IMR-90 (cell line): ENCODE data around the gene ARHGAP24. TPM values are rescaled to one million over a fixed set of nuclear protein-coding genes. Genes with fewer than 3 reads are reported as not detected.

ENCODE experiments used
- ATAC-seq: fragments of 200-7000 bp; cut with Tn5 transposase; 2 replicates; pipeline ENCODE4 v1.9.1; 2020; ENCODE audit warnings: low read depth, mild to moderate bottlenecking, moderate library complexity
- BruUV-seq: library from RNA; stranded (reverse); fragments of 400-500 nt; replicated peaks from 2 replicates; lab custom pipeline; 2021; lab: Mats Ljungman, UMichigan
- CTCF ChIA-PET: fragments of 300-600 bp; formaldehyde crosslinking; extraction: SDS; loops from one replicate; lab custom pipeline; 2021; ENCODE audit warnings: antibody characterized with exemption; lab: Yijun Ruan, JAX
- POLR2A ChIA-PET: fragments of 300-600 bp; sonication (Branson Sonifier 250); formaldehyde crosslinking; loops from one replicate; lab custom pipeline; 2022; ENCODE audit warnings: antibody characterized with exemption; ENCODE audit not compliant: unreplicated experiment; lab: Charles Lee
- DNase-seq: peaks from one replicate; pipeline ENCODE4 v3.0.0; 2013
- H2AFZ ChIP-seq: replicated peaks from 2 replicates; pipeline ENCODE3; 2013; ENCODE audit warnings: low read length, mild to moderate bottlenecking; ENCODE audit not compliant: poor library complexity
- H2AK5ac ChIP-seq: 2 replicates; pipeline ENCODE4 v1.6.1; 2013; ENCODE audit warnings: low read depth, low read length, inconsistent platforms
- H2AK9ac ChIP-seq: replicated peaks from 2 replicates; pipeline ENCODE3; 2013; ENCODE audit warnings: mild to moderate bottlenecking, low read depth, low read length, moderate library complexity; ENCODE audit not compliant: poor library complexity
- H2BK120ac ChIP-seq: 2 replicates; pipeline ENCODE4 v1.6.1; 2013; ENCODE audit warnings: low read depth, low read length, inconsistent platforms
- H2BK15ac ChIP-seq: 3 replicates; pipeline ENCODE4 v1.6.1; 2013; ENCODE audit warnings: low read depth, low read length, inconsistent platforms
- H2BK20ac ChIP-seq: 2 replicates; pipeline ENCODE4 v1.6.1; 2013; ENCODE audit warnings: low read depth, mild to moderate bottlenecking, inconsistent platforms, low read length, moderate library complexity
- H2BK5ac ChIP-seq: 2 replicates; pipeline ENCODE4 v1.6.1; 2013; ENCODE audit warnings: mild to moderate bottlenecking, low read depth, low read length, inconsistent platforms; ENCODE audit not compliant: poor library complexity, severe bottlenecking
- H3K14ac ChIP-seq: replicated peaks from 2 replicates; pipeline ENCODE4 v1.6.1; 2013; ENCODE audit warnings: low read depth, low read length, inconsistent platforms
- H3K18ac ChIP-seq: 2 replicates; pipeline ENCODE4 v1.6.1; 2013; ENCODE audit warnings: low read depth, low read length, control low read depth
- H3K23ac ChIP-seq: 2 replicates; pipeline ENCODE4 v1.6.1; 2013; ENCODE audit warnings: low read depth, low read length, inconsistent platforms
- H3K27ac ChIP-seq: 2 replicates; pipeline ENCODE4 v1.5.1; 2013; ENCODE audit warnings: mild to moderate bottlenecking, control low read depth, low read length; ENCODE audit not compliant: insufficient read depth
- H3K27me3 ChIP-seq: 2 replicates; pipeline ENCODE4 v1.6.1; 2013; ENCODE audit warnings: low read length; ENCODE audit not compliant: control insufficient read depth, insufficient read depth
- H3K36me3 ChIP-seq: 2 replicates; pipeline ENCODE4 v1.6.1; 2013; ENCODE audit warnings: low read length, mixed read lengths; ENCODE audit not compliant: control insufficient read depth, insufficient read depth
- H3K4ac ChIP-seq: 2 replicates; pipeline ENCODE4 v1.6.1; 2013; ENCODE audit warnings: low read depth, low read length, inconsistent platforms
- H3K4me1 ChIP-seq: 2 replicates; pipeline ENCODE4 v1.6.1; 2013; ENCODE audit warnings: low read length, mixed read lengths; ENCODE audit not compliant: control insufficient read depth, insufficient read depth
- H3K4me2 ChIP-seq: 2 replicates; pipeline ENCODE4 v1.6.1; 2013; ENCODE audit warnings: low read depth, mild to moderate bottlenecking, control low read depth, low read length, moderate library complexity
- H3K4me3 ChIP-seq: 2 replicates; pipeline ENCODE4 v1.5.1; 2013; ENCODE audit warnings: low read depth, mild to moderate bottlenecking, control low read depth, low read length, moderate library complexity; ENCODE audit not compliant: insufficient read depth
- H3K56ac ChIP-seq: 2 replicates; pipeline ENCODE4 v1.6.1; 2013; ENCODE audit warnings: low read length, inconsistent platforms; ENCODE audit not compliant: insufficient read depth; ENCODE audit errors: extremely low read depth
- H3K79me1 ChIP-seq, 2 experiments: 2 replicates each; pipeline ENCODE4 v1.6.1; 2013; ENCODE audit warnings: low read length in 2 of 2, inconsistent platforms in 1 of 2, low read depth in 1 of 2
- H3K9ac ChIP-seq: 2 replicates; pipeline ENCODE4 v1.6.1; 2013; ENCODE audit warnings: low read depth, low read length, control low read depth
- H3K9me1 ChIP-seq: 2 replicates; pipeline ENCODE4 v1.6.1; 2013; ENCODE audit warnings: low read length, inconsistent platforms; ENCODE audit not compliant: insufficient read depth
- H3K9me3 ChIP-seq: 2 replicates; pipeline ENCODE4 v1.6.1; 2013; ENCODE audit warnings: low read length; ENCODE audit not compliant: control insufficient read depth, insufficient read depth
- H4K20me1 ChIP-seq: 2 replicates; pipeline ENCODE4 v1.6.1; 2013; ENCODE audit warnings: low read length, inconsistent platforms; ENCODE audit not compliant: insufficient read depth
- H4K5ac ChIP-seq: 2 replicates; pipeline ENCODE4 v1.6.1; 2013; ENCODE audit warnings: mild to moderate bottlenecking, low read depth, low read length, control low read depth
- H4K8ac ChIP-seq, 2 experiments: 2 replicates each; pipeline ENCODE4 v1.6.1; 2013; ENCODE audit warnings: low read depth in 2 of 2, low read length in 2 of 2, control low read depth in 1 of 2, inconsistent platforms in 1 of 2
- H4K91ac ChIP-seq: 2 replicates; pipeline ENCODE4 v1.6.1; 2013; ENCODE audit warnings: low read depth, low read length, inconsistent platforms; ENCODE audit not compliant: insufficient read depth
- BHLHE40 ChIP-seq: fragments of 150-350 bp; IDR thresholded peaks from 2 replicates; pipeline ENCODE4 v1.6.1; 2016; ENCODE audit warnings: mild to moderate bottlenecking, low read depth, low read length
- CEBPB ChIP-seq: IDR thresholded peaks from 2 replicates; pipeline ENCODE4 v1.6.1; 2012; ENCODE audit warnings: low read depth, low read length, improper control_type of control experiment
- CHD1 ChIP-seq: IDR thresholded peaks from 2 replicates; pipeline ENCODE4 v1.6.1; 2012; ENCODE audit warnings: low read depth, low read length, improper control_type of control experiment
- FOS ChIP-seq: fragments of 150-350 bp; IDR thresholded peaks from 2 replicates; pipeline ENCODE4 v1.6.1; 2016; ENCODE audit warnings: low read depth, low read length
- MAFK ChIP-seq: IDR thresholded peaks from 2 replicates; pipeline ENCODE4 v1.6.1; 2012; ENCODE audit warnings: low read depth, low read length, improper control_type of control experiment
- MAZ ChIP-seq: IDR thresholded peaks from 2 replicates; pipeline ENCODE4 v1.6.1; 2012; ENCODE audit warnings: low read depth, mild to moderate bottlenecking, low read length, improper control_type of control experiment, moderate library complexity, borderline replicate concordance
- MXI1 ChIP-seq: IDR thresholded peaks from 2 replicates; pipeline ENCODE4 v1.6.1; 2012; ENCODE audit warnings: low read depth, mild to moderate bottlenecking, low read length, moderate library complexity, borderline replicate concordance
- NFE2L2 ChIP-seq: fragments of 150-350 bp; IDR thresholded peaks from 2 replicates; pipeline ENCODE4 v1.6.1; 2016; ENCODE audit warnings: low read depth, mild to moderate bottlenecking, low read length
- POLR2A ChIP-seq: IDR thresholded peaks from 2 replicates; pipeline ENCODE4 v1.6.1; 2012; ENCODE audit warnings: mild to moderate bottlenecking, low read depth, low read length
- RAD21 ChIP-seq: IDR thresholded peaks from 2 replicates; pipeline ENCODE4 v1.6.1; 2012; ENCODE audit warnings: low read length, improper control_type of control experiment
- RCOR1 ChIP-seq: IDR thresholded peaks from 2 replicates; pipeline ENCODE4 v1.6.1; 2012; ENCODE audit warnings: mild to moderate bottlenecking, low read length, improper control_type of control experiment; ENCODE audit not compliant: insufficient replicate concordance
- RFX5 ChIP-seq: IDR thresholded peaks from 2 replicates; pipeline ENCODE4 v1.8.0; 2012; ENCODE audit warnings: low read depth, mild to moderate bottlenecking, low read length, moderate library complexity
- SMC3 ChIP-seq: fragments of 150-350 bp; IDR thresholded peaks from 2 replicates; pipeline ENCODE4 v1.6.1; 2016; ENCODE audit warnings: low read depth, mild to moderate bottlenecking, antibody characterized with exemption, low read length, moderate library complexity
- WGBS, 2 experiments: methylation state at CpG; one replicate each; pipeline versions ENCODE4 v1.1.5 to v1.1.7; 2013; ENCODE audit warnings: missing lambda C conversion rate in 2 of 2; ENCODE audit not compliant: insufficient read length in 1 of 2; ENCODE audit errors: extremely low coverage in 2 of 2; 5-methylcytosine and 5-hydroxymethylcytosine counted together
- dilution Hi-C: fragments of 300-500 bp; cut with HindIII; formaldehyde crosslinking; loops from one replicate; pipeline ENCODE4 v1.14.3; 2018; ENCODE audit warnings: low sequenced_read_pairs; ENCODE audit not compliant: unreplicated experiment
- in situ Hi-C: fragments of 300-500 bp; cut with MboI; formaldehyde crosslinking; loops from 3 replicates; pipeline ENCODE4 v1.14.3; 2019; ENCODE audit warnings: low sequenced_read_pairs, inconsistent platforms, mixed read lengths
- intact Hi-C: fragments of 100-400 bp; cut with micrococcal nuclease; formaldehyde crosslinking; loops from 2 replicates; pipeline ENCODE4 v1.10.0; 2022
- polyA plus RNA-seq, 3 experiments: library from polyadenylated mRNA; depleted of rRNA; stranded (reverse); fragments of >200 nt; gene quantifications; 2 replicates each; pipeline ENCODE4 v1.2.3, GENCODE V29; 2012; ENCODE audit warnings: low replicate concordance in 1 of 3
- total RNA-seq: library from RNA; depleted of rRNA; stranded (reverse); fragments of >200 nt; gene quantifications from 2 replicates; pipeline ENCODE4 v1.2.3, GENCODE V29; 2012
- TF ChIP-seq, protein P1 (sequence below): fragments of 150-350 bp; IDR thresholded peaks from 2 replicates; pipeline ENCODE4 v1.6.1; 2017; ENCODE audit warnings: mild to moderate bottlenecking, antibody characterized with exemption, low read length, low read depth
- TF ChIP-seq, protein P2 (sequence below): fragments of 150-350 bp; IDR thresholded peaks from 2 replicates; pipeline ENCODE4 v1.6.1; 2016; ENCODE audit warnings: low read depth, mild to moderate bottlenecking, low read length, moderate library complexity, borderline replicate concordance
- TF ChIP-seq, protein P3 (sequence below): conservative IDR thresholded peaks from 2 replicates; pipeline ENCODE4 v1.5.1; 2012; ENCODE audit warnings: mild to moderate bottlenecking, low read depth, low read length, improper control_type of control experiment

The ARHGAP24 gene
- total and polyA plus RNA-seq, 2 of the 4 experiments (the other 2 are of a cell fraction) = 11.9 to 24.0 TPM

DNA sequence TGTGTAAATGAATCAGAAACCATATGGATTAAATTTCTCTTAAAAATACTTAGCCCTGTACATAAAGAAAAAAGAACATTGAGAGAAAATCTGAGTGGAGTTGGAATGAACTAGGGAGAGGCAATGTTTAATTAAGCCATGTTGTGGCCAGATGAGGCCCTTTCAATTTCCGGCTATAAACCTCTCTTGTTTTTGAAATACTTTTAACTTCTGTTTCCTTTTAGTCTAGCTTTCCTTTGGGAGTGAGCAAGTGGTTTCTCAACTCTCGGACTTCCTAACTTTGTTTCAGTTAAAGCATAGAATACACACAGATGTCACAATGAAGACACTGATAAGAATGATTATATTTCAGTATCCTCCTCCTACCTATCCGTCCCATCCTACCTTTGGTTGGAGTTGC is 197.2 kb downstream of the ARHGAP24 start:
- CTCF ChIA-PET = no interaction called here
- WGBS, 2 experiments = no CpG with 5 or more reads among the region's 3 CpGs
- no peak overlapping the region for H3K4me2 ChIP-seq

More for the DNA sequence above, 197.2 kb downstream of the ARHGAP24 start:
- Histone ChIP-seq H4K5ac (no peak overlapping the region), H2BK20ac (no peak overlapping the region), H3K9ac (no peak overlapping the region), H3K56ac (no peak overlapping the region), H3K4me1 (no peaks in the 10 kb centered on the region), H3K27ac (no peak overlapping the region), H4K20me1 (no peaks in the 10 kb centered on the region), H3K9me1 (no peaks in the 10 kb centered on the region), H3K4me3 (no peak overlapping the region), H3K27me3 (no peaks in the 10 kb centered on the region), H2AFZ (no peak overlapping the region), H2AK5ac (no peak overlapping the region), H2BK15ac (no peak overlapping the region), H3K14ac (no peak overlapping the region), H2BK5ac (no peak overlapping the region), H3K23ac (no peak overlapping the region), H2AK9ac (no peak overlapping the region), H2BK120ac (no peak overlapping the region), H3K36me3 (no peaks in the 10 kb centered on the region), H4K91ac (no peak overlapping the region), H3K4ac (no peak overlapping the region), H3K9me3 (no peaks in the 10 kb centered on the region), H4K8ac (no peak overlapping the region), H3K18ac (no peak overlapping the region), H3K79me1 (no peaks in the 10 kb centered on the region)
- DNase-seq = no peak
- TF ChIP-seq RFX5 (no peak), SMC3 (no peak), RAD21 (no peak), BHLHE40 (no peak), MAFK (no peak), RCOR1 (no peak), MXI1 (no peak), CEBPB (no peak), CHD1 (no peak), FOS (no peak), MAZ (no peak), NFE2L2 (no peak), POLR2A (no peak)
- TF ChIP-seq, protein P1, sequence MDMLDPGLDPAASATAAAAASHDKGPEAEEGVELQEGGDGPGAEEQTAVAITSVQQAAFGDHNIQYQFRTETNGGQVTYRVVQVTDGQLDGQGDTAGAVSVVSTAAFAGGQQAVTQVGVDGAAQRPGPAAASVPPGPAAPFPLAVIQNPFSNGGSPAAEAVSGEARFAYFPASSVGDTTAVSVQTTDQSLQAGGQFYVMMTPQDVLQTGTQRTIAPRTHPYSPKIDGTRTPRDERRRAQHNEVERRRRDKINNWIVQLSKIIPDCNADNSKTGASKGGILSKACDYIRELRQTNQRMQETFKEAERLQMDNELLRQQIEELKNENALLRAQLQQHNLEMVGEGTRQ = no peak
- TF ChIP-seq, protein P2, sequence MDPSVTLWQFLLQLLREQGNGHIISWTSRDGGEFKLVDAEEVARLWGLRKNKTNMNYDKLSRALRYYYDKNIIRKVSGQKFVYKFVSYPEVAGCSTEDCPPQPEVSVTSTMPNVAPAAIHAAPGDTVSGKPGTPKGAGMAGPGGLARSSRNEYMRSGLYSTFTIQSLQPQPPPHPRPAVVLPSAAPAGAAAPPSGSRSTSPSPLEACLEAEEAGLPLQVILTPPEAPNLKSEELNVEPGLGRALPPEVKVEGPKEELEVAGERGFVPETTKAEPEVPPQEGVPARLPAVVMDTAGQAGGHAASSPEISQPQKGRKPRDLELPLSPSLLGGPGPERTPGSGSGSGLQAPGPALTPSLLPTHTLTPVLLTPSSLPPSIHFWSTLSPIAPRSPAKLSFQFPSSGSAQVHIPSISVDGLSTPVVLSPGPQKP = no peak
- TF ChIP-seq, protein P3, sequence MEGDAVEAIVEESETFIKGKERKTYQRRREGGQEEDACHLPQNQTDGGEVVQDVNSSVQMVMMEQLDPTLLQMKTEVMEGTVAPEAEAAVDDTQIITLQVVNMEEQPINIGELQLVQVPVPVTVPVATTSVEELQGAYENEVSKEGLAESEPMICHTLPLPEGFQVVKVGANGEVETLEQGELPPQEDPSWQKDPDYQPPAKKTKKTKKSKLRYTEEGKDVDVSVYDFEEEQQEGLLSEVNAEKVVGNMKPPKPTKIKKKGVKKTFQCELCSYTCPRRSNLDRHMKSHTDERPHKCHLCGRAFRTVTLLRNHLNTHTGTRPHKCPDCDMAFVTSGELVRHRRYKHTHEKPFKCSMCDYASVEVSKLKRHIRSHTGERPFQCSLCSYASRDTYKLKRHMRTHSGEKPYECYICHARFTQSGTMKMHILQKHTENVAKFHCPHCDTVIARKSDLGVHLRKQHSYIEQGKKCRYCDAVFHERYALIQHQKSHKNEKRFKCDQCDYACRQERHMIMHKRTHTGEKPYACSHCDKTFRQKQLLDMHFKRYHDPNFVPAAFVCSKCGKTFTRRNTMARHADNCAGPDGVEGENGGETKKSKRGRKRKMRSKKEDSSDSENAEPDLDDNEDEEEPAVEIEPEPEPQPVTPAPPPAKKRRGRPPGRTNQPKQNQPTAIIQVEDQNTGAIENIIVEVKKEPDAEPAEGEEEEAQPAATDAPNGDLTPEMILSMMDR = no peak
- no peak for ATAC-seq
- in situ Hi-C loops = no loop called here
- BruUV-seq = no TSS peak
- intact Hi-C loops = no loop called here
- dilution Hi-C loops = no loop called here
- POLR2A ChIA-PET = no interaction called here
